ENCODE data around the gene ZBTB6.
"Not testable (repeated sequence)": the region's sequence is repeated elsewhere in the genome, so short reads cannot be mapped to it uniquely, and the experiment has no call there.

DNA sequence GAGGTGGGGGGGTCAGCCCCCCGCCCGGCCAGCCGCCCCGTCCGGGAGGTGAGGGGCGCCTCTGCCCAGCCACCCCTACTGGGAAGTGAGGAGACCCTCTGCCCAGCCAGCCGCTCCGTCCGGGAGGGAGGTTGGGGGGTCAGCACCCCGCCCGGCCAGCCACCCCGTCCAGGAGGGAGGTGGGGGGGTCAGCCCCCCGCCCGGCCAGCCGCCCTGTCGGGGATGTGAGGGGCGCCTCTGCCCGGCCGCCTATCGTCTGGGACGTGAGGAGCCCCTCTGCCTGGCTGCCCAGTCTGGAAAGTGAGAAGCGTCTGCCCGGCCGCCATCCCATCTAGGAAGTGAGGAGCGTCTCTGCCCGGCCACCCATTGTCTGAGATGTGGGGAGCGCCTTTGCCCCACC lies 45.8 kb downstream of the ZBTB6 start:
- TF ChIP-seq POLR2A (IDR thresholded peaks at IDR 0.05): not testable (repeated sequence)
- TF ChIP-seq, protein P1, sequence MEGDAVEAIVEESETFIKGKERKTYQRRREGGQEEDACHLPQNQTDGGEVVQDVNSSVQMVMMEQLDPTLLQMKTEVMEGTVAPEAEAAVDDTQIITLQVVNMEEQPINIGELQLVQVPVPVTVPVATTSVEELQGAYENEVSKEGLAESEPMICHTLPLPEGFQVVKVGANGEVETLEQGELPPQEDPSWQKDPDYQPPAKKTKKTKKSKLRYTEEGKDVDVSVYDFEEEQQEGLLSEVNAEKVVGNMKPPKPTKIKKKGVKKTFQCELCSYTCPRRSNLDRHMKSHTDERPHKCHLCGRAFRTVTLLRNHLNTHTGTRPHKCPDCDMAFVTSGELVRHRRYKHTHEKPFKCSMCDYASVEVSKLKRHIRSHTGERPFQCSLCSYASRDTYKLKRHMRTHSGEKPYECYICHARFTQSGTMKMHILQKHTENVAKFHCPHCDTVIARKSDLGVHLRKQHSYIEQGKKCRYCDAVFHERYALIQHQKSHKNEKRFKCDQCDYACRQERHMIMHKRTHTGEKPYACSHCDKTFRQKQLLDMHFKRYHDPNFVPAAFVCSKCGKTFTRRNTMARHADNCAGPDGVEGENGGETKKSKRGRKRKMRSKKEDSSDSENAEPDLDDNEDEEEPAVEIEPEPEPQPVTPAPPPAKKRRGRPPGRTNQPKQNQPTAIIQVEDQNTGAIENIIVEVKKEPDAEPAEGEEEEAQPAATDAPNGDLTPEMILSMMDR (IDR thresholded peaks at IDR 0.05): not testable (repeated sequence)

Data from sigmoid colon (tissue), 3 donors.